GM21381 (cell line): ENCODE results near the gene SPIB.
"Not testable (repeated sequence)": the region's sequence is repeated elsewhere in the genome, so short reads cannot be mapped to it uniquely, and the experiment has no call there.

Experiments used
- ATAC-seq: cut with Tn5 transposase; IDR thresholded peaks from one replicate; pipeline ENCODE4 v1.9.1; 2021; ENCODE audit warnings: mild to moderate bottlenecking, moderate library complexity; ENCODE audit not compliant: unreplicated experiment

SPIB gene

DNA sequence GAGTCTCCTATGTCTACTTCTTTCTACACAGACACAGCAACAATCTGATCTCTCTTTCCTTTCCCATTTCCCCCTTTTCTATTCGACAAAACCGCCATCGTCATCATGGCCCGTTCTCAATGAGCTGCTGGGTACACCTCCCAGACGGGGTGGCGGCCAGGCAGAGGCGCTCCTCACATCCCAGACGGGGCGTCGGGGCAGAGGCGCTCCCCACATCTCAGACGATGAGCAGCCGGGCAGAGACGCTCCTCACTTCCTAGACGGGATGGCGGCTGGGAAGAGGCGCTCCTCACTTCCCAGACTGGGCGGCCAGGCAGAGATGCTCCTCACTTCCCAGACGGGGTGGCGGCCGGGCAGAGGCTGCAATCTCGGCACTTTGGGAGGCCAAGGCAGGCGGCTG lies 27.8 kb upstream of the SPIB start:
- ATAC-seq: not testable (repeated sequence)

DNA sequence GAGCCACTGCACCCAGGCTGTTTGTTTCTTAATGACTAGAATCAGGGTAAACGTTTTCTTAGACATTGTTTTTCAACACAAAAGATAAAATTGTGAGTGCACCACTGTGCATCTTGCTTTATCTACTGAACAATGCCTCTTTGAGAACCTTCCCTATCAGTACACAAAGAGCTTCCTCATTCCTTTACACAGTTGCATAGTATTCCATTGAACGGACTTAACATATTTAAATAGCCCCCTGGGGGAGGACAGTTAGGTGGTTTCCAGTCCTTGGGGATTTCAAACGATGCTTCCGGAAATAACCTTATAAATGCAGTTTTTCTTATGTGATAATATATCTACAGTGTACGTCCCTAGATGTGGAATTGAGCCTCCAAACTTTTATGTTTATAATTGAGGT lies 26.0 kb upstream of the SPIB start:
- no peak for ATAC-seq

DNA sequence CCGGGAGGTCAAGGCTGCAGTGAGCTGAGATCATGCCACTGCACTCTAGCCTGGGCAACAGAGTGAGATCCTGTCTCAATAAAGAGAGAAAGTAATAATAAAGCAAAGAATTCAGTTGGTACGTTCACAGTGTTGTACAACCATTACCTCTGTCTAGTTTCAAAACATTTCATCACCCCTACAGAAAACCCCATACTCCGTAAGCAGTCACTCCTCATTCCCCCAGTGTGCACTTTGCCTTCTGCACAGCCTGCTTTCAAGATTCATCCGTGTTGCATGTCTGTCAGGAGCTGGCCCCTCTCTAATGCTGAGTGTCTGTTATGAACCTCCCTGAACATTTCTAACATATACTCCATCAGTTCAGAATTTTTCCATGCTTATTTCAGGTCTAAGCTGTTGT lies 25.1 kb upstream of the SPIB start:
- ATAC-seq: no peak

DNA sequence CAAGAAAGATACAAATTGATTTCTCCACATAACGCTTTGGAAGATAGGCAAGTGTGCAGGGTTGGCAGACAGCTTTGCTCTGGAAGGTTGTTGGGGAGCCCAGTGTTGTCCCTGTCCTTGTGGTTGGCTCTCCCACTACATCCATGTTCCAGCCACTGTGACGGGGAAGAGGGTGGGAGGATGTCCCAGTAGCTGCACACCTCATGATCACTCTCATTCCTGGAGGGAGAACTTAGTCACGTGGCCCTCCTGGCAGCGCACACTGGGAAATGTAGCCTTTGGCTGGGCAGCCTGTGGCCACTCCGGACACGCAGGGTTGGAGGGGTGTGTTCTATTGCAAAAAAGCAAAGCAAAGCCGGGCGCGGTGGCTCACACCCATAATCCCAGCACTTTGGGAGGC lies 24.7 kb upstream of the SPIB start:
- no peak for ATAC-seq

DNA sequence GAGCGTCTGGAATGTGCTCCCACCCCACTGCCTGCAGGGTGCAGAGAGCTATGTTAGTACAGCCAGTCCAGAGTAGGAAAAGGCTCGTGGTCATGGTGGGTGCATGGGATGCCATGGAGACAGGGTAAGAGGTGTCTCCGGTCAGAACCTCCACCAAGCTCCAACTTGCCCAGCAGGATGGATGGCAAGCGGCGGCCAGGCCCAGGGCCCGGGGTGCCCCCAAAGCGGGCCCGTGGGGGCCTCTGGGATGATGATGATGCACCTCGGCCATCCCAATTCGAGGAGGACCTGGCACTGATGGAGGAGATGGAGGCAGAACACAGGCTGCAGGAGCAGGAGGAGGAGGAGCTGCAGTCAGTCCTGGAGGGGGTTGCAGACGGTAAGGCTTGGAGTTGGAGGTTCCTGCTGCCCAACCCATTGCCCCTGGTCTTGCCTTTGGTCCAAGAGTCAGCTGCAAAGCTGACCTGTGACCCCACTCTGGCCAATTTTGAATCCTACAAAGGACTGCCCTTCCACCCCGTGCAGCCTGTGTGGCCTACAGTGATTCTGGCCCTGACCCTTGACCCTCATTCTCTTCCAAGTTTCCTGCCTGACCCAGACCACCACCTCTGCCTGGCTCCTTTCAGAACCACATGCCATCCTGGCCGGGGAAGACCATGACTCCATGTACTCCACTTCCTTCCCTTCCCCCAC lies 19.9 kb upstream of the SPIB start:
- ATAC-seq: no peak

DNA sequence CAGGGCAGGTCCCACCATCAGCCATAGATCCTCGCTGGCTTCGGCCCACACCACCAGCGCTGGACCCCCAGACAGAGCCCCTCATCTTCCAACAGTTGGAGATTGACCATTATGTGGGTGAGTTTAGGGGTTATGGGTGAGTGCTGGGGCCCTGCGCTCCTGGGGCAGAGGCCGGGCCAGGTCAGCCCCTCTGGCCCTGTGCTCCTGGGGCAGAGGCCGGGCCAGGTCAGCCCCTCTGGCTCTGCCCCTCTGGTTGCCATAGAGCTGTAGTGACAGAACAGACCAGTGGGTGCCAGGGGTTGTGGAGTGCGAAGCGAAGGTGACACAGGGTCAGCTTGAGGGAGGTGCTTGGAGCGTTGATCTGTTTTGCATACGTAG lies 19.4 kb upstream of the SPIB start:
- ATAC-seq: no peak

DNA sequence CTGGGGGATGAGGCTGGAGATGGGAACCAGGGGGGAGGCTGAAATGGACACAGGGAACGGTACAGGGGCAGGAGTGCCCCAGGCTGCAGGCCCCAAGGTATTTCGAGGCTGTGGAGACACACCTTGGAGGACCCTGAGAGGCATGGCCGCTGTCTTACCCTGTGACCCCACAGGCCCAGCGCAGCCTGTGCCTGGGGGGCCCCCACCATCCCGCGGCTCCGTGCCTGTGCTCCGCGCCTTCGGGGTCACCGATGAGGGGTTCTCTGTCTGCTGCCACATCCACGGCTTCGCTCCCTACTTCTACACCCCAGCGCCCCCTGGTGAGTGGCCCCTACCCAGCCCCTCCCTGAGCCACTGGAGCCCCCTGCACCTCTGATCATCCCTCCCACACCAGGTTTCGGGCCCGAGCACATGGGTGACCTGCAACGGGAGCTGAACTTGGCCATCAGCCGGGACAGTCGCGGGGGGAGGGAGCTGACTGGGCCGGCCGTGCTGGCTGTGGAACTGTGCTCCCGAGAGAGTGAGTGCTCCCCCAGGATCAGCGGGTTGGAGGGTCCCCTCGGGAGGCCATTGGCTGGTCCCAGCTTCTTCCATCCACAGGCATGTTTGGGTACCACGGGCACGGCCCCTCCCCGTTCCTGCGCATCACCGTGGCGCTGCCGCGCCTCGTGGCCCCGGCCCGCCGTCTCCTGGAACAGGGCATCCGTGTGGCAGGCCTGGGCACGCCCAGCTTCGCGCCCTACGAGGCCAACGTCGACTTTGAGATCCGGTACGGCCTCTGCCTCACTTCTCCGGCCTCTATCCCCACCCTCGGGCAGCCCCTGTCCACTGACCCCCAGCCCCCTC lies 16.9 kb upstream of the SPIB start:
- no peak for ATAC-seq

DNA sequence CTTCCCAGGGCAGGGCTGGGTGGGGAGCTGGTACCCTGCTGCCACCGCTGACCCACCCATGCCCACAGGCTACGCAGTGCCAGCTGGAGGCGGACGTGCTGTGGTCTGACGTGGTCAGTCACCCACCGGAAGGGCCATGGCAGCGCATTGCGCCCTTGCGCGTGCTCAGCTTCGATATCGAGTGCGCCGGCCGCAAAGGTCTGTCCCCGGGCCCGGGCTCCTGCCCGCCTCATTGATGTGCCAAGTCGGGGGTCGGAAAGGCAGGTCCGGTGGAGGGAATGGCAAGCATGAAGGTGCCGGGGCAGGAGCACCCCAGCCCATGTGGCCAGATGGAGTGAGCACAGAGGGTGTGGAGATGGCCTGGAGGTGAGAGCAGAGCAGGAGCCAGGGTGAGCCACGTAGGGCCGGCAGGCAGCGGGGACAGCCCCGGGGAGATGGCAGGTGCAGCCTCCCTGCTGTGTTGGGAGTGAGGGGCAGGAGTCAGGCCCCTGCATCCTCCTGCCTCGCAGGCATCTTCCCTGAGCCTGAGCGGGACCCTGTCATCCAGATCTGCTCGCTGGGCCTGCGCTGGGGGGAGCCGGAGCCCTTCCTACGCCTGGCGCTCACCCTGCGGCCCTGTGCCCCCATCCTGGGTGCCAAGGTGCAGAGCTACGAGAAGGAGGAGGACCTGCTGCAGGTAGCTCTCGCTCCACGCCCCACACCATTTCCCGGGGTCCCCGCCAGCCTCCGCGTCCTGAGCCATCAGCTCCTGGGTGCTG lies 16.0 kb upstream of the SPIB start:
- ATAC-seq: no peak

DNA sequence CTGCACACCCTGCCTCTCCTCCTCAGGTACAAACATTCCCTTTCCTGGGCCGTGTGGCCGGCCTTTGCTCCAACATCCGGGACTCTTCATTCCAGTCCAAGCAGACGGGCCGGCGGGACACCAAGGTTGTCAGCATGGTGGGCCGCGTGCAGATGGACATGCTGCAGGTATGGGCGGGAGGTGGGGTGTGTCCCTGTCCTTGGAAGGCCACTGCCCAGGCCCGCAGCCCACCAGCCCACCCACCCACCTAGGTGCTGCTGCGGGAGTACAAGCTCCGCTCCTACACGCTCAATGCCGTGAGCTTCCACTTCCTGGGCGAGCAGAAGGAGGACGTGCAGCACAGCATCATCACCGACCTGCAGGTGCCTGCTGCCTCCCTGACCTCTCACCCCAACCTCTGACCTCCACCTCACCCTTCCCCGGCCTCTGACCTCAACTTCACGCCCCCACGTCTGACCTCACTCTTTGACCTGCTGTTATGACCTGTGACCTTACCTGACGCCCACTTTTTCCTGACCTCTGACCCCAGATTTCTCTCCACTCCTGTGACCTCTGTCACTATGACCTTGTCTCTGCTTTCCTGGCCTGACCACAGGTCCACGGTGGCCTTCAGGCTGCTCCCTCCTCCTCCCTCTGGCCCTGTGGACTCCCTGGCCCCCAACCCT lies 12.4 kb upstream of the SPIB start:
- no peak for ATAC-seq

DNA sequence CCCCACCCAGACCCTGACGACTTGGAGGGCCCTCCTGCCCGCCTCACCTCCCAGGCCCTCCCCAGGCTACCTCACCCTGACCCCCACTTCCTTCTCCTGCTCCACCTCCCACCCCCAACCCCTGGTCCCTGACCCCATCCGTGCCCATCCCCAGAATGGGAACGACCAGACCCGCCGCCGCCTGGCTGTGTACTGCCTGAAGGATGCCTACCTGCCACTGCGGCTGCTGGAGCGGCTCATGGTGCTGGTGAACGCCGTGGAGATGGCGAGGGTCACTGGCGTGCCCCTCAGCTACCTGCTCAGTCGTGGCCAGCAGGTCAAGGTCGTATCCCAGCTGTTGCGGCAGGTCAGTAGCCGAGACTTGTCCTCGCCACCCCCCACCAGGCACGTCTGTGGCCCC lies 11.9 kb upstream of the SPIB start:
- no peak for ATAC-seq

DNA sequence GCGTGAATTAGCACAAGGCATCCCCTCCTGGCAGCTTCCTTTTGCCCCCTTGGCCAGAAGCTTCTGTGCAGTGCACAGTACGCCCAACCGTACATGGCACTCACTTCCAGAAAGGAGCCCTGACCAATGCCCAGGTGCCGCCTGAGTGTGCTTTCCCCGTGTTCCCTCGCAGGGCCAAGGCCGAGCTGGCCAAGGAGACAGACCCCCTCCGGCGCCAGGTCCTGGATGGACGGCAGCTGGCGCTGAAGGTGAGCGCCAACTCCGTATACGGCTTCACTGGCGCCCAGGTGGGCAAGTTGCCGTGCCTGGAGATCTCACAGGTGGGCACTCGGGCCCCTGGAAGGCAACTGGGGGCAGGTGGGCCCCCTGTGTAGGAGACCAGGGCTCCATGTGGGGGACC lies 9.4 kb upstream of the SPIB start:
- no peak for ATAC-seq

DNA sequence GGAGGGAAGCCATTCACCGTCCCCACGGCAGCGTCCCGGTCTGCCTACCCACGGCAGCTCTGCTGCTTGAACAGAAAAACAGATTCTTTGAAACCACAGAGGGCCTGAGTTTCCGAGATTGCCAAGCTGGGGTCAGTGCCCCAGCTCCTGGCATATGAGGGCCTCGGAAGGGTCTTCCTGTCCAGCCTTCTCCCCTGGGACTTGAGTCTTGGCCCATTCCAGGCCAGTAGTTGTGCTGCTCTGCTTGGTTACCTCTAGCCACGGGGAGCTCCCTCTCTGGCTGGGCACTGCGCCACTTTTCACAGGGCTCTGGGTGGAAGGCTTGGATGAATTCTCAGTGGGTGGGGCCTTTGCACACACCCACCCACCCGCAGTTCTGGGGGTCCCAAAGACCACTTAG lies 8.6 kb upstream of the SPIB start:
- ATAC-seq: no peak

DNA sequence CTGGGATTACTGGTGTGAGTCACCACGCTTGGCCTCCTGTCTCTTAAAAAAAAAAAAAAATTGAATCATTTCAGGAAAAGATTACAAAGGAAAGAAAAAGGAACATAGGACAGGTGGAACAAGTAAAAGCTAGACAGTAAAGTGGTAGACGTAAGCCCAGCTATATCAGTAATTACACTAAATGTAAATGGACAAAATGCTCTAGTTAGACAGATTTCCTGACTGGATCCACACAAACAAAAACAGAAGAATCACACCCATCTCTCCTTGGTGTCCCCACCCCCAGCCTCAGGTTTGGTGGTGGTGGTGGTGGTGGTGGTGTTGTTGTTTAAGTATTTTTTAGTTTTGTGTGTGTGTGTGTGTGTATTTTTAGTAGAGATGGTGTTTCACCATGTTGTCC lies 6.3 kb upstream of the SPIB start:
- no peak for ATAC-seq

DNA sequence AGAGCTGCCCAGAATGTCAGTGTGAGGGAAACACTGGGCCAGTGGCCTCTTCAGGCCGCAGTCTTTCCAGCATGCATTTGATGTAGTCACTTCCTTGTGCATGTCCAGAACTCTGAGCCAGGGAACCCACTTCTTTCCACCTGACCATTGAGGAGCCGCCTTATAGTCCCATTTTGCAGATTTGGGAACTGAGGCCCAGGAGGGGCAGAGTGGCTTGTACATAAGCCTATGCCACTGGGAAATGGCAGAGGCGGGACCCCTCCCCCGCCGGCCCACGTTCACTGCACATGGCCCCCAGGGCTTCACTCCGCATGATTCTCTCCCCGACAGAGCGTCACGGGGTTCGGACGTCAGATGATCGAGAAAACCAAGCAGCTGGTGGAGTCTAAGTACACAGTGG lies 5.6 kb upstream of the SPIB start:
- no peak for ATAC-seq

DNA sequence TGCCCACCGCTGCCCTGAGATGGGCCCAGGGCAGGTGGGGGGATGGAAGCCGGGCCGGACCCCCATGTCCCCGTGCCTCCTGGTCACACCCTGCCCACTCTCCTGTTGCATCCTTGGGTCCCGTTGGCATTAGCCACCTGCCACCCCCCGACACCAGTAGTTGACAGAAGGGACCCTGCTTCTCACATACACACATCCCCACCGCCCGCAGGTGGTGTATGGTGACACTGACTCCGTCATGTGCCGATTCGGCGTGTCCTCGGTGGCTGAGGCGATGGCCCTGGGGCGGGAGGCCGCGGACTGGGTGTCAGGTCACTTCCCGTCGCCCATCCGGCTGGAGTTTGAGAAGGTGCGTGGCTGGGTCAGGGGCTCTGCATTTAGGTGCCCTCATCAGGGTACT lies 5.2 kb upstream of the SPIB start:
- no peak for ATAC-seq

DNA sequence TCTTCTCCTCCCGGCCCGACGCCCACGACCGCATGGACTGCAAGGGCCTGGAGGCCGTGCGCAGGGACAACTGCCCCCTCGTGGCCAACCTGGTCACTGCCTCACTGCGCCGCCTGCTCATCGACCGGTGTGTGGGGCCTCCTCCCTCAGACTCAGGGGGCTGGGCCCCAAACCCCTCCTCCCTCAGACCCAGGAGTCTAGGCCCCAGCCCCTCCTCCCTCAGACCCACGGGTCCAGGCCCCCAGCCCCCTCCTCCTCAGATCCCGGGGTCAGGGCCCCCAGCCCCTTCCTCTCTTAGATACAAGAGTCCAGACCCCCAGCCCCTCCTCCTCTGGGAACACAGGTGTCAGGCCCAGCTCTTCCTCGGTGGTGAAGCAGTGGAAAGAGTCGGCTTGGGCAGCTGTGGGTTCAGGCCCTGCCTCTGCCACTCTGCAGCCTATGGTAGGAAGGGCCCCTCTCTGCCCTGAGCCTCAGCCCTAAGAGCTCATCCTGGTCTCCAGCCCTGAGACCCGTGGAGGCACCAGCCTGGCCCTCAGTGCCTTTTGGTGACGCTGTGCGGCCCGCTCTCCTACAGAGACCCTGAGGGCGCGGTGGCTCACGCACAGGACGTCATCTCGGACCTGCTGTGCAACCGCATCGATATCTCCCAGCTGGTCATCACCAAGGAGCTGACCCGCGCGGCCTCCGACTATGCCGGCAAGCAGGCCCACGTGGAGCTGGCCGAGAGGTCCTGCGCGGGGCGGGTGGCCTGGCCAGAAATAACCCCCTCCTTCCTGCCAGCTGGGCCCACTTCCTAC lies 3.7 kb upstream of the SPIB start:
- peak; percentile 29 for ATAC-seq

DNA sequence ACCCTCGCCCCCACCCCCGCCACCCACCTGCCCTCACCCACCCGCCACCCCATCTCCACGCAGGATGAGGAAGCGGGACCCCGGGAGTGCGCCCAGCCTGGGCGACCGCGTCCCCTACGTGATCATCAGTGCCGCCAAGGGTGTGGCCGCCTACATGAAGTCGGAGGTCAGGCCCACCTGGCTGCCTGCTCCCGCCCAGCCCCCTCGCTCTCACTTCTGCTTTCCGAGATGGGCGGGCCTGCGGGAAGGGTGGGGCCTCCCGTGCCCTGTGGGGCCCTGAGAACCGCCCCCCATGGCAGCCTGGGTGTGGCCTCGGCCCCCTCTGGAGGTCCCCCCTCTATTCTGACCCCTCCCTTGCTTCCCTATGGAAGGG lies 3.1 kb upstream of the SPIB start:
- peak; percentile 54 for ATAC-seq

DNA sequence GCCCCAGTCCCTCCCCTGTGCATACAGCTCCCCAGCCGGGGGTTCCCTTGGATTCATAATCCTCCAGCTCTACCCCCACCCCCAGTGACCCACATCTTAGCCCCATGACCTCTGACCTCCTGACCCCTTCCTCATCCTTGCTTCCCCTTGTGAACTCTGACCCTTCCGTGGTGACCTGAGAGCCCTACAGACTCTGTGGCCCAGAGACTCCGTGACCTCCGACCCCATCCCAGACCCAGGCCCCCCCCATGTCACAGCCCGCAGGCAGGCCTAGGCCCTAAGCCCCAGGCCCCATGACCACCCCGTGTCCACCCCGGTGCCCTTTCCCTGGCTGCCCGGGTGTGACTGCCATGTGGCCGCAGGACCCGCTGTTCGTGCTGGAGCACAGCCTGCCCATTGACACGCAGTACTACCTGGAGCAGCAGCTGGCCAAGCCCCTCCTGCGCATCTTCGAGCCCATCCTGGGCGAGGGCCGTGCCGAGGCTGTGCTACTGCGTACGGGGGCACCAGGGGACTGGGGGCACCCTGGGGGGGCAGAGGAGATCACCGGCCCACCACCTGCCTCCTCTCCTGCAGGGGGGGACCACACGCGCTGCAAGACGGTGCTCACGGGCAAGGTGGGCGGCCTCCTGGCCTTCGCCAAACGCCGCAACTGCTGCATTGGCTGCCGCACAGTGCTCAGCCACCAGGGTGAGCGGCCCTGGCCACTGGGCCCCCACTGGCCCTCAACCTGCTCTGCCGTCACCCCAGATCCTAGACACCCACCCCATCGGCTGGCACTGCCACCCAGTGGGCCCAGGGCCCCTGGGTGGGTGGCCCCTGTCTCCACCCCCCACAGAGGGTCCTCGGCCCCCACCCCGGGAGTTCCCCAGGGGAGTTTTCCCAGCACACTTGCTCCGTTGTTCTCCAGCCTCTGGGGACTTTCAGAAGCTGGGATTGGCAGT lies 2.4 kb upstream of the SPIB start:
- no peak for ATAC-seq
